K562 (cell line): ENCODE measurements around the gene EFHC1.

Experiments used
- BHLHE40 ChIP-seq: IDR thresholded peaks from 2 replicates; pipeline ENCODE4 v1.6.1; 2011; ENCODE audit warnings: low read length, improper control_type of control experiment
- BRF1 ChIP-seq: IDR thresholded peaks from 3 replicates; pipeline ENCODE4 v1.6.1; 2011; ENCODE audit warnings: borderline replicate concordance, mild to moderate bottlenecking; ENCODE audit not compliant: insufficient read length; ENCODE audit errors: extremely low read depth
- FOXA1 ChIP-seq: fragments of 450-650 bp; IDR thresholded peaks from 2 replicates; pipeline ENCODE4 v1.6.1; 2016; ENCODE audit warnings: mild to moderate bottlenecking, borderline replicate concordance
- FOXK1 ChIP-seq: sonication (generic); formaldehyde crosslinking; IDR thresholded peaks from 2 replicates; pipeline ENCODE4 v1.8.0; 2022; ENCODE audit warnings: missing genetic modification reagents, mild to moderate bottlenecking, borderline replicate concordance
- HCFC1 ChIP-seq: IDR thresholded peaks from 2 replicates; pipeline ENCODE4 v1.6.1; 2012; ENCODE audit warnings: low read depth, low read length, improper control_type of control experiment
- NBN ChIP-seq: fragments of 450-650 bp; IDR thresholded peaks from 2 replicates; pipeline ENCODE4 v1.6.1; 2016; ENCODE audit warnings: low read depth, mild to moderate bottlenecking
- RBM14 ChIP-seq: fragments of 200-400 bp; formaldehyde crosslinking; IDR thresholded peaks from 2 replicates; pipeline ENCODE4 v1.6.1; 2018; ENCODE audit warnings: low read depth, mild to moderate bottlenecking, low read length, moderate library complexity, borderline replicate concordance; ENCODE audit not compliant: insufficient read depth
- TF ChIP-seq, protein P1 (sequence below), 3 experiments: IDR thresholded peaks in 2 of 3; conservative IDR thresholded peaks in 1 of 3; 2 replicates each; pipeline ENCODE4 v1.5.1; 2011 to 2012; ENCODE audit warnings: low read length in 3 of 3, mild to moderate bottlenecking in 3 of 3, control low read depth in 2 of 3, improper control_type of control experiment in 1 of 3, inconsistent platforms in 1 of 3, low read depth in 1 of 3, mixed read lengths in 1 of 3, moderate library complexity in 1 of 3; ENCODE audit not compliant: insufficient read depth in 2 of 3
- TF ChIP-seq, protein P2 (sequence below): sonication (generic); formaldehyde crosslinking; IDR thresholded peaks from 2 replicates; pipeline ENCODE4 v1.9.0; 2022; ENCODE audit warnings: mild to moderate bottlenecking, missing genetic modification reagents

- TF ChIP-seq BHLHE40 (no peak), BRF1 (no peak), FOXK1 (CRISPR knock-in tag) (no peak), FOXA1 (no peak), HCFC1 (no peak), NBN (no peak), RBM14 (no peak)
- TF ChIP-seq, protein P1, sequence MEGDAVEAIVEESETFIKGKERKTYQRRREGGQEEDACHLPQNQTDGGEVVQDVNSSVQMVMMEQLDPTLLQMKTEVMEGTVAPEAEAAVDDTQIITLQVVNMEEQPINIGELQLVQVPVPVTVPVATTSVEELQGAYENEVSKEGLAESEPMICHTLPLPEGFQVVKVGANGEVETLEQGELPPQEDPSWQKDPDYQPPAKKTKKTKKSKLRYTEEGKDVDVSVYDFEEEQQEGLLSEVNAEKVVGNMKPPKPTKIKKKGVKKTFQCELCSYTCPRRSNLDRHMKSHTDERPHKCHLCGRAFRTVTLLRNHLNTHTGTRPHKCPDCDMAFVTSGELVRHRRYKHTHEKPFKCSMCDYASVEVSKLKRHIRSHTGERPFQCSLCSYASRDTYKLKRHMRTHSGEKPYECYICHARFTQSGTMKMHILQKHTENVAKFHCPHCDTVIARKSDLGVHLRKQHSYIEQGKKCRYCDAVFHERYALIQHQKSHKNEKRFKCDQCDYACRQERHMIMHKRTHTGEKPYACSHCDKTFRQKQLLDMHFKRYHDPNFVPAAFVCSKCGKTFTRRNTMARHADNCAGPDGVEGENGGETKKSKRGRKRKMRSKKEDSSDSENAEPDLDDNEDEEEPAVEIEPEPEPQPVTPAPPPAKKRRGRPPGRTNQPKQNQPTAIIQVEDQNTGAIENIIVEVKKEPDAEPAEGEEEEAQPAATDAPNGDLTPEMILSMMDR (IDR thresholded peaks at IDR 0.05 in 2 of 3, conservative IDR thresholded peaks at IDR 0.05 in 1 of 3; ENCODE audit: insufficient read depth in 2 of 3, low read depth in 1 of 3, low read length in 3 of 3) = no peak
- TF ChIP-seq, protein P2, sequence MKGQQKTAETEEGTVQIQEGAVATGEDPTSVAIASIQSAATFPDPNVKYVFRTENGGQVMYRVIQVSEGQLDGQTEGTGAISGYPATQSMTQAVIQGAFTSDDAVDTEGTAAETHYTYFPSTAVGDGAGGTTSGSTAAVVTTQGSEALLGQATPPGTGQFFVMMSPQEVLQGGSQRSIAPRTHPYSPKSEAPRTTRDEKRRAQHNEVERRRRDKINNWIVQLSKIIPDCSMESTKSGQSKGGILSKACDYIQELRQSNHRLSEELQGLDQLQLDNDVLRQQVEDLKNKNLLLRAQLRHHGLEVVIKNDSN = no peak
These were observed 96.8 kb downstream of the EFHC1 start for GRCh38 chr6:52516943-52517342.
